DLD1 (cell line): Measurements from ENCODE around the gene PTGR3.

Experiments
- in situ Hi-C: cut with HindIII; loops from 2 replicates; pipeline ENCODE4 v1.10.0; 2017; ENCODE audit warnings: low sequenced_read_pairs

Gene PTGR3

DNA sequence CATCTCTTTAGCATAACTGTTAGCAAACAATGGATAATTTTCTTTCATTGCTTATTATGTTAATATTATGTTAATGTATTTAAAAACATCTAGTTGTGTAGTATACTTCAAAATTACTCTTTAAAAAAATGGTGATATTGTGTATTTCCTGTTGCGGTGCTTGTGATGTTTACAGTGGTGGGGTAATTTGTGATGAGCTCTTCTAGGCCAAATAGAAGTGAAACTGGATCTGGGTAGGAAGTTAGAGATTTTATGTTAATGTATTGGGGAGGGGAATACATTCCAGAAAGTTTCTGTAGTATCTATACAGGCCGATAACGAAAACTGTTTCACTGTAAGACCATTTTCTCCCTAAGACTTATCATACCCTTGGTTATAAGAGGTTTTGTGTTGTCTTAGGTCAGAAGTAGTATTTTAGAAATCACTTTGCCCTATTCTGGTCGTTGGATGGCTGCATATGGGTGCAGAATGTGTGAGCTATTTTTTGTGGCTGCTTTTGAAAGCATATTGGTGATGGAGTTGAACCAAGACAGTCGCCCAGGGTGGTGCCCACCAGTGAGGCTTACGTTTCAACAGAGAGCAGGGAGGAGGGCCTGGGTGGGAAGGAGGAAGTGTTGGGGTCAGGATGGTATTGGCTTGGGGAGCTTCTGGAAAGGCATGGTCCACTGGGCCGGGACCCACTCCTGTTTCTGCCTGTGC lies 7.4 kb upstream of the PTGR3 start:
- in situ Hi-C loops = no loop called here

DNA sequence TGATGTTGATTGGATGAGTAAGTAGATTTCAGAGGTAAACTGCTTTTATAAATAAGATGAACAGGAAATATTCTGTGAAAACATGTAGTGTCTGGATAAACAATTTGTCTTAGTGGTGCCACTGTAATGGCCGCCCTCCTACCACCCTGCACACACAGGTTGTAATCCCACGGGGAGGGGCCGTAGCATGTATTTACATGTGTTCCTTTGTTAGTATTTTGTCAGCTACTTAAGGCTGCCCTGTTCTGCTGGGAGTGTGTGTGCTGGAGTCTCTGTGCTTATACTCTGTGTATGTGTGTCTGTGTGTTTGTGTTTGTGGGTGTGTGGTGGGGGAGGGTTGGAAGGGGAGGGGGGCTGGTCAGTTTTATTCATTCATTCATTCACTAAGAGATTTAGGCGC lies 6.7 kb upstream of the PTGR3 start:
- in situ Hi-C loops = no loop called here

DNA sequence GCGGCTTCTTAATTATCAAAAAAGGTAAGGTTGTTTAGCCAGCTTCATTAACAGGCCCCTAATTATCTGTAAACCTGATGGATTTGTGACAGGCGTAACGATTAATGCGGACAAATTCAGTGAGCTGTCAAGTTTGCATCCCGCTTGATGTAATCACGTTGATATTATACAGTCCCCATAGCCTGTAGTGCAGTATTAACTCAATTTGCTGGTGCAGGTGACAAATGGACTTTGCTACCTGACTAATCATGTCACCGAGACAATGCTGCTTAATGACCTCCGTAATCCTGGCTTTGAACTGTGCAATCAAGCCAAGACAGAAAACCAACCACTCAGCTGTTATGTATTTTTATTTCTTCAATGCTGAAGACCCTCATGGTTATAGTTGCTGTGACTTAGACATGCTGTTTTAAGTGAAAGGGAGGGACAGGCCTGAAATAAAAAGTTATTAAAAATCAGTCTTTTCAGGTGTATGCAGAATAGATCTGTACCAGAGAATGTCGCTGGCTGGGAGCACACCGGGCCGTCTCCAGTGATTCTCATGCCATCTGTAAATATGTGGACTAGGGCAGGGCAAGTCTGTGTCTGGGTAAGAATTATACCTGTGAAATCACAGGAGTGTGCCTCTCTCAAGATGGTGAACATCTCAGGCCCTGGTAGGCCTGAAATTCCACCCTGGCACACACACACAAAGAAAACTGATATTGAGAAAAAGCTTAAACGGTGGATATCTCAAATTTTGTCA lies 6.0 kb upstream of the PTGR3 start:
- in situ Hi-C loops = no loop called here

DNA sequence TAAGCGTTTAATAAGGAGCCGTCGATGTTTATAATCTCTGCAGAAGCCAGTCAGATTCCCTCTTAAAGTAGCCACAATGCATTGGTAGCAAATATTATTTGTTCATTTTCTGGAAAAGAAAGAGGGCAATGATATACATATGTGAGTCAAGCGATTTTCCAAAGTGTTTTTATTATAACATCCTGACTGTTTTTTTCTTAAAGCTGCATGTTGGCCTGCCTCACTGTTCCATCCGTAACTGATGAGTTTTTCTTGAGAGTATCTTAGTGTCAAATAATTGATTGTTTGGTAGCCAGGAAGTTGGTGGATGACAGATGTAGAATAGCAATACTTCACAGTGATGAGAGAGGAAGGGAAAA lies 5.4 kb upstream of the PTGR3 start:
- in situ Hi-C loops = no loop called here

DNA sequence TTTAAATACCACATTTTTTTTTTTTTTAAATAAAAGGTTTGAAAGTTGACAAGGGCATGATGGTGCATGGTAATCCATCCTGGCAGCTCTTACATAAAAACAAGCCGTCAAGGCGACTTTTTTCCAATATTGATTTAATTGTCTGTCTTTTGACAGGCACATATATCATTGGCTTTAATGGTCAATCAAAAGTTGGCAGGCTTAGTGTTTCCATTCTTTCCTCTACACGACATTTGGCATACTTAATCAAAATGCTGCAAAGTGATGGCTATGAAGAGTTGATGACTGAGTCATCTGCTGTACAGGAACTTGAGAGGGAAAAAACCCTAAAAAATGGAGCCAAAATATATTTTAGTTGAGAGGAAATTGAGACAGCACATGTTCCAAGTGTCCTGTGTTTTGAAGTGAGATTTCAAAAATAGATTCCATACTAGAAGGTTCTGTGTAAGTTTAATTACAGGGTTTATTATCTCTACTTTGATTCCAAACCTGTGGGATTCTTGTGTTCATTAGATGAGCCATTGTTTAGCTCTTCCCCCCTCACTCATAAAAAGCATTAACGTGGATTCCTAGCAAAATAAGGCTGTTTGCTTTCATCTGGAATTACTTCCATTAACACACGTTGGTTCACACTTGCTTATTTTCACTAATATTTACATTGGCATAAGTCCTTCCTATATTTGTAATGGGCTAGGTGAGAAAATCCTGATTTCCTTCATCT lies 4.8 kb upstream of the PTGR3 start:
- in situ Hi-C loops = no loop called here

DNA sequence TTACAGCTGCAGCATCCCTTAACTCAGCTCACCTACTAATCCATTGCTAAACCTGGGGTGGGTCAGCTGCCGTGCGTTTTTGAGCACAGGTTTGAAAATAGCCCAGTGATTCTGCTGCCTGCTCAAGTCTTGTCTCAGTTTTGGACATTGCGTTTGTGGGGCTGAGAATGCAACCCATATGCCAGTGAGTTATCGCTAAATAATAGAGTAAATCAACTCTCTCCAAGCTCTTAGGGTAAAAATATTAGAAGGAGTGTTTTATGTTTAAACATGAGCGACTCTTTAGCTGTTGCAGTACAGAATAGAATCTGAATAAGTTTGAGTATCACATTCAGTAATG lies 3.8 kb upstream of the PTGR3 start:
- in situ Hi-C loops = no loop called here

DNA sequence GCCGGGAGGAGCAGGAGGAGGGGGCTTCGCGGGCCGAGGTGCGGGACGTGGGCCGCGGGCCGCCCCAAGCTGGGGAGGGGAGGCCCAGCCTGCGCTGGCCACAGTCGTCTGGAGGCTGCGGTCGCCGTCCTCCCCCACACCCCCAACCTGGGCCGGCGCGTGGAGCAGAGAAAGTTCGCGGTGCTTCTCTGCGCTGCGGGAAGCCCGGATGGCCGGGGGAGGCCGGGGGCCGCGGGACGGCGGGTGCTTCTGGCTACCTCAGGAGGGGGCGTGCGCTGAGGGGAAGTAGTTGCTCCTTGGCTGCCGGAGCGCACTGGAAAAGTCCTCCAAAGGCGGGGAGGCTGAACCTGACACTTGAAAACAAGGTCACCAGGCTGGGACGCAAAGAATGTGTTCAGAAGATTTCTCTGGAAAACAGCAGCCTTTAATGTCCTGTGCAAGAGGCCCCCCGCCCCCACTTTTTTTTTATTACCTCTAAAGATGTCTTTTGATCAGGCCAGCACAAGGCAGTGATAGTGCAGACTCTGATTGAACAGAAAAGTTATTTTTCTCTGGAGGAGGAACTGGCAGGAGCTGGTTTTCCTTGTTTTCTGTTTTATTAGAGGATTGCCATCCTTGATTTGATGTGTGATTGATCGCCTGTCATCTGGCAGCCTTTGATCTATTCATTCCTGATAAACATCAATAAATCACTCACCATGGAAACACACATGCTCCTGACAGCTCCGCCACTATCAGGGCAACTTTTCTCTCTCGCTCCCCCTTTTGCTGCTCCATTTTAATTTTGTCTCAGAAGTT lies 3.2 kb upstream of the PTGR3 start:
- in situ Hi-C loops = no loop called here

DNA sequence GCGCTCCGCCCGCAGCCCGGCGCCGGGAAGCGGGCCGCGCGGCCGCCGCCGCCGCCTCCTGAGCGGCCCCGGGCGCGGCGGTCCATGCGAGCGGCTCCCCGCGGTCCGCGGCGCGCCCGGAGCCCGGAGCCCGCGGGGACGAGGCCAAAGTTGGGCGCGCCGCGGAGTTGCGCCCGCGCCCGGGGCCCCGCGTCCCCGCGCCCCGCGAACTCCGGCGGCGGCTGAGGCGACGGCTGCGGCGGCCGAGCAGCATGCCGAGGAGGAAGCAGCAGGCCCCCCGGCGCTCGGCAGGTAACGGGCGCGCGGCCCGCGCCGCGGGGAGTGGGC lies 2.6 kb upstream of the PTGR3 start:
- in situ Hi-C loops = no loop called here

DNA sequence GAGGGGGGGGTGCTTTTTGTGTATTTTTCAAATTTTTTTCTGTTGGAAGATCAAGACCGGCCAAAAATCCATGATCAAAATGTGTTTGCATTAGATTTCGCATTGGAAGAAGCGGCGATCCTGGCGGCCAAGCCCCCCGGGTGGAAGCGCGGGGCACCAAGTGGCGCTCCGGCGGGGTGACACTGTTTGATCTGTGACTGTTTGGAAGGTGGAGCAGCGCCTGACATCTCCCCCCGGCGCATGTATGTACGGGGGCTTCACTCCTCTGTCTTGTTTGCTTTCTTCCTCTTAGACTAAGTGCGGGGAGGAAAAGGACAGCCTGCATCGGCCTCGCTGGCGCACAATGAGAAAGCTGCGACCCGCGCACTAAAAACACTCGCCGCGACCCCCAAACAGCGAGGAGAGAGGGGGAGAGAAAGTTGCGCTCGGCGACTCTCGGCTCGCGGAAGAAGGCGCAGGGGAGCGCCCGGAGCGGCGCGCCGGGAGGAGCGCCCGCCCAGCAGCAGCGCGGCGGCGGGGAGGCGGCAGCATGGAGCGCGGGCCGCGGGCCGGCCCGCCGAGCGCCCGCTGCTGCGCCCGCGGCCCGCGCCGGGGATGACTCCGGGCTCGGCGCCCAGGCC lies 2.2 kb upstream of the PTGR3 start:
- in situ Hi-C loops = no loop called here

DNA sequence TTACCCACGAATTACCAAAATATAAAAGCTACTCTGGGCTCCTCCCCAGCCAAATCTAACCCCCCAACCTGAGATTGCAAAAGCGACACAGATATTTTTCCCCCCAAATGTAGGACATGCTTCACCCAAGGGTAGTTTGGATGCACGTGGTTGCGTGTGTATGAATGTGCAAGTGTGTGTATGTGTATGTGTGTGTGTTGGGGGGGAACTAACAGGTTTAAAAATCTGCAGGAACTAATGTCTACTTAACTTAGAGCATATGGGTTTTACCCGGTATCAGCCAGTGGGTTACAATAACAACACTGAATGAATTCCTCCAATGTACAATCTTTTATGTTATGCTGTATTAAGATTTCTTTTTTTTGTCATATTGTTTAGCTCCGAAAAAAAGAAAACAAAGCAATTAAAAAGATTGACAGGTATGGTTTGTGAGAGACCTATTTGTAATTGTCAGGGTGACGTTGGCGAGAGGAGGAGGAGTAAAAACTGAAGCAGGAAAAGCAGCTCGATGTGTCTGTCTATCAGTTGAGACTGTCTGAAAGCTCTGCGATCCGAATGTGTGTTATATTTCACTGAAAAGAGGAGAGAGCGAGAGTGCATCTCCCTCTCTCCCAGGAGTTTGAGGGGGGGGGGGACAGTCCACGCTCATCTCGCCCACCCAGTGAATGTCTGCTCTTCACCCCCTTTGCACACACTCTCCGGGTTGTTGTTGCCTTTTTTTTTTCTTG lies 1.5 kb upstream of the PTGR3 start, which contains the start of gene TSHZ1:
TSHZ1 (plus strand) TSS at position 524 of the 728 bp plus-strand sequence. CDS start 1,080 bp downstream, outside the sequence.
- in situ Hi-C loops = no loop called here

DNA sequence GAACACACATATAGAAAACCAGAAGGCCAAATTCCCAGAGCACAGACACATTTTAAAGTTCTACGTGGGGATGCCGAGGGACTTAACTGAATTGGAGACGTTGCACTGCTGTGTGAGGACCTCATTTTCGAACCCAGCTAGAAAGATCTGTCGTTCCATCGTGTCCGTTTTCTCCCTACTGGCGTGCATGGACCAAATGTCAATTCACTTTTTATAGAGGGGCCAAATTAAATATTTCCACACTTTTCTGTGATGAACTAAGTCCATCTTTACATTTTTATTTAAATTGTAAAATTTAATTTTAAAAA lies 966 bp upstream of the PTGR3 start:
- in situ Hi-C loops = no loop called here

DNA sequence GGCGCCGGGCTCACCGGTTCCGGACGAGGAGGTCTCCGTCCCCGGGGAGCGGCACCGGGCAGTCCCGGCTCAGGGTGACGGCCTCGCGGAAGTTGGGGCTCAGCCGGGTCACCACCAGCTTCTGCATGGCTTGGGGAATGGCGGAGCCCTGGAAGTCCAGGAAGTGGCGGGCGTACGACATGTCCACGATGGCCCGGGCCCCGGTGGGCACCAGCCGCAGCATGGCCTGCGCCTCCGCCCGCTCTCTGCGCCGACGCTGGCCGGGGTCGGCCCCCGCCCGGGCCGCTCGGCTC lies 157 bp downstream of the PTGR3 start:
- in situ Hi-C loops = no loop called here

DNA sequence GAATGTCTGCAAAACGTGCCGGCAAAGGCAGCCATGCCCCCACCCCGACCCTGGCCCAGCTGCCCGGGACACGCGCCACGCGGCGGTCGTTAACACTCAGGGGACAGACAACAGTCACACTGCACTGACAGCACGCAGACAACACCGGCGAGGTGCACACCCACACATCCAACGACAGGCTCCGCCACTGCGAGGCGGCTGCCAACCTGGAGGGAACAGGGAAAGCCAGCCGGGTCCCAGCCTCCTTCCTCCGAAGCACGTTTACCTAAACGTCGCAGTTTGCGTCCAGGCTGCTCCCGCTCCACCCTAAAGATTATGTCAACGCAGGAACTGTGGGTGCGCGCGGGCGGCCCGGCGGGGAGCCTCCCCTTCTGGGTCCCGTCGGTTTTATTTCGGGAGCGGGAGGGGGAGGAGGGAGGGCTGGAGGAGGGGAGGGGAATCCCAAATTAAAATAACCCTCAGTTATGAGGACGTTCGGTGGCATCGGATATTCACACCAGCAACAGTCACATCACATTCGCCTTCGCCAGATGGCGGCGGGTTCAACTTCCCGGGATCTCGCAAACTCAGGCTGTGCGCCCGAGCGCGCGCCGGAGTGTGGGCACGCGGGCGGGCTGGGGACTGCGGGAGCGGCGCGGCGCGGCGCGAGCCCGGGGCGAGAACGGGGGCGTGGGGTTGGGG lies 644 bp downstream of the PTGR3 start:
- in situ Hi-C loops = no loop called here

DNA sequence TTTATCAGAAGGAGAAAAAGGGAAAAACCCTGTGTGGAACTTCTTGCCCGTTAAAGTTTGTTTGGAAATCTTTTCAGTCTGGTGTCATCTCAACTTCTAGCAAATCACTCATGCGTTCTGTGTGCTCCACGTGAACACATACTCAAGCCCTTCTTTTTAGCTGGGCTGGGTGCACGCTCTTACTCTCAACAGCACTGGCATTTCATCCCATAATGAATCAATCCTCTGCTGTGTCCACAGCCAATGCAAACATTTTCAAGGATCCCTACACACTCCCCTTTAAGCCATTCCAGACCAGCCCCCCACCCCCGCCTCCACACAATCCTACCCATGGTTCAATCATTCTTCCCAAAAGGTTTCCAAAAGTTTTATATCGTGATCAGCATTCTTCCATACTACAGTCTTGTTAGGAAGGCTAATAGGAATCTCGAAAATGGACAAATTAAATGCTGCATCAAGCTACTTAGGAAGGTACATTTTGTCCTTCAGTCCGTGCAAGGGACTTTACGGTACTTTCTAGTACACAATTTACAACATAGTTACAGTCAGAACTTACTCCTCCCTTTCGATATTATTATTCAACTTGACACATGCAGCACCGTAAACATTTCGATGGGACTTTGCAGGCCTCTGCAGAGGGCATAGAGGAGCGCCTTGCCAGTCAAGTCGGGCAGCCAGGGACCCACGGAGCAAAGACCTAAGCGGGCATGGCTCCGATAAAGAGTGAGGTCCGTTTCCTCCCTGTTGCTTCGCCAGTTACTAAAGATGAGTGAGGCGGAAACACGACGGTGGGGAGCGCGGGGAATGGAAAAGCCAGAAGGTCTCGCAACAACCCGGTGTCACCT lies 1.4 kb downstream of the PTGR3 start:
- in situ Hi-C loops = no loop called here

DNA sequence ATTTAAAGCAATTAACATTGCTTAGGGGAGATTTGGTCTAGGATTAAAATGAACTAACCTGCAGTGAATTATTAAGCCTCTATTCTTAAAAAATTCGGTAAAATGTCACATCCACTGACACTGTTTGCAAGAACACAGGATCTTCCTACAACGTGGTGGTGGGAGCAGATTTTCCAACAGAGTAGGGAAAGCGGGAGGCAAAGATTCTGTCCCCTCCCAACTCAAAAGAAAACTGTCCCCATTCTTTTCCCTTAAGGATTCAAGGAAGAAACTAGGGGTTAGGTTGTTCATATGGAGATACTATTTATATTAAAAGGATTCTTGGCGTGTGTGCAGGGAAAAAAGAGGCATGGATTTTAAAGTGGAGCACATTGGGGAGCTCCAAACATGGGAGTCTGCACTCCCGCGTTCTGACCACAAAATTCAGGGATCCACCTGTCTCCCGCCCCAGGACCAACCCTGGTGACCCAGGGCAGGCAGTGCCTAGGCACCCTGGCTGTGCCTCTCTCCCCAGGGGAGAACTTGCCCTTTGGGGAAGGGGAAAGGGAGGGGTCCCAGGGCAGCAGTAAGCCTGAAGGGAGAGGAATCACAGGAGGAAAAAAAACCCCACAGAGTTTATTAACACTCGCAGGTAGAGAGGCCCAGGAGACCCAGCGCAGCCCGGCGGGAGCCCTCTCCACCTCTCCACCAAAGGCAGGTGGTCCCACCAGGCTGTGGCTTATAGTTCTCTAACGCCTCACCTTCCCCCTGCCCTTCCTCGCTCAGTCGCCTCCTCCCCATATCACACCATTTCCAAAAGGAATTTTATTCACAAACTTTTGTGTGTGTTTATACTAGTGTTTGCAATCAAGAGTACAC lies 2.3 kb downstream of the PTGR3 start:
- in situ Hi-C loops = no loop called here

DNA sequence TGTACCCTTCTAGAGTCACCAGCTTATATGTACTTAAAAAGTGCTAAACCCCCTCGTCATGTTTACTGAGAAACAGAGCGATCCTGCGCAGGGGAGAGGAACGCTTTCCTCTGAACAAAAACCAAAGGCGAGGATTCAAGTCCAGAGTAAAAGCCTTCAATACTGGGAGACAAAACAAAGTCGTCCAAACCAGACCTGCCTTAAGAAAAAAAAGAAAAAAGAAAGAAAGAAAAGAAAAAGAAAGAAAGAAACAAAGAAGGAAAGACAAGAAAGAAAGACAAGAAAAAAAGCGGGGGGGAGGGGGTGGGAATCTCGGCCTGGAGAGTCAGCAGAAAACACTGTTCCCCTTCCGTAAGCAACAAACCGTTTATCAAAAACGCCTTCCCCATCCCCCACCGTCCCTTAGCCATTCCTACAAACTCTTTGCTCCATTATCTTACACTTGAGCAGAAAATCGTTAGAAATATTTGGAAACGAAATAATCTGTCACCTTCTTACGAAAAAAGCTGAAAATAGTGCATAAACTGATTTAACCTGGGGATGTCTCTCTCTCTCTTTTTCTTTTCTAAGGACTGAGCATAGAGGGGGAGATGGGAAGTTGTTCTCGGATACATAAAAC lies 3.3 kb downstream of the PTGR3 start:
- in situ Hi-C loops = no loop called here

DNA sequence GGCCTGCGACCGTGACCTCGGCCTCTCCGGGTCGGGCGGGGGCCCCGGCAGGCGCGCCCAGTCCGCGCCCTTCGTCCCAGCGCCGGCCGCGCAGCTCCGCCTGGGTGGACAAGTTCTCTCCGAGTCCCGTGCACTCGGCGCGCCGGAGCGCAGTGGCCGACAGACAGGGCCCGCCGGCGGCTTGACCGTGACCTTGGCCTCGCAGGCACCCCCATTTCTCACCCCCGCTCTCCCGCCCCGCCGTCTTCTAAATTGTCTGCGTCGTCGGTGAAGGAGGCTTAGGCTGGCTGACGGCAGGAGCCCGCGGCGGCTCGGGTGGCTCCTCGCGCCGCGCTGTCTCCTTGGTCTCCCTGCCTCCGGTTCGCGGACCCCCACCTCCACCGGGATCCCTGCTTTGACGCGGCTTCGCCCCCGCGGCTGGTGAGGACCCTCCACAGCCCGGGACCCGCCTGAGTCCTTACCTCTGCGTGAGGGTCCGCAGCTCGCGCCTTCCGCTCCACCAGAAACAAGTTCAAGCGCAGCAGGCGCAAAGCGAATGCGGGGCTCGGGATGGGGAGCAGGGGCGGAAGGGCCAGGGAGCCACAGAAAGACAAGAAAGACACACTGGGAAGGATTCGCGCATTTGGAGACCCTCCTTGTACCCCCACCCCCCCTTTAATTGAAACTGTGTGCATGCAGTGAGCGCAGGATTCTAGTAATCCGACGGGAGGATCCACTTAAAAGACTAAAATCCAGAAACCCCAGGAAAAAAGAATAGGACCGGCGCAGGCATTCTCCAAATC lies 4.0 kb downstream of the PTGR3 start:
- in situ Hi-C loops = no loop called here
